Measurements from ENCODE around the gene ADGRV1. TPM values are rescaled to one million over a fixed set of nuclear protein-coding genes. Genes with fewer than 3 reads are reported as not detected.

The ADGRV1 gene
- total RNA-seq, 1 donor from 2014 or later, result not detected

DNA sequence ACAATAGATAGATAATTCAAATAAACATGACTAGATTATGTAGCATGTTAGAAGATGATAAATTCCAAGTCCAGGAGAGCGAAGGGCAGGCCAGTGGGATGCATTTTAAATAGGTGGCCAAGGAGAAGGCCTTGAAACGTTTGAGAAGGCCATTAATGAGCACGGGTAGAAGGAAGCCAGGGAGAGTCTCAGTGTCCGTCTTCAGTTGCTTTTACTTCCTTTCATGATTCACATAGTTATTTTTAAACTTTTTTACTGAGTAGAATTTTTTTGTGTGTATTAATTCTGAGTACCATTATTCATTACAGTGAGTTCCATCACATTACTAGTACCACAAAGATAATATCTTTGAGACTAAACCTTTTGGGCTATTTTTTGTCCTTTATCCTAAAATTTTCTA lies 565.3 kb downstream of the ADGRV1 start:
- Histone ChIP-seq H3K27me3 (ENCODE audit: low read depth) (no peaks in the 10 kb centered on the region), H3K27ac (replicated peaks) (peak overlapping the region; percentile 78), H3K9me3 (replicated peaks) (no peaks in the 10 kb centered on the region), H3K36me3 (no peaks in the 10 kb centered on the region), H3K4me3 (no peak overlapping the region), H3K4me1 (peaks cover 79% of the 10 kb centered on the region)
- no peak for DNase-seq
- TF ChIP-seq, protein P1, sequence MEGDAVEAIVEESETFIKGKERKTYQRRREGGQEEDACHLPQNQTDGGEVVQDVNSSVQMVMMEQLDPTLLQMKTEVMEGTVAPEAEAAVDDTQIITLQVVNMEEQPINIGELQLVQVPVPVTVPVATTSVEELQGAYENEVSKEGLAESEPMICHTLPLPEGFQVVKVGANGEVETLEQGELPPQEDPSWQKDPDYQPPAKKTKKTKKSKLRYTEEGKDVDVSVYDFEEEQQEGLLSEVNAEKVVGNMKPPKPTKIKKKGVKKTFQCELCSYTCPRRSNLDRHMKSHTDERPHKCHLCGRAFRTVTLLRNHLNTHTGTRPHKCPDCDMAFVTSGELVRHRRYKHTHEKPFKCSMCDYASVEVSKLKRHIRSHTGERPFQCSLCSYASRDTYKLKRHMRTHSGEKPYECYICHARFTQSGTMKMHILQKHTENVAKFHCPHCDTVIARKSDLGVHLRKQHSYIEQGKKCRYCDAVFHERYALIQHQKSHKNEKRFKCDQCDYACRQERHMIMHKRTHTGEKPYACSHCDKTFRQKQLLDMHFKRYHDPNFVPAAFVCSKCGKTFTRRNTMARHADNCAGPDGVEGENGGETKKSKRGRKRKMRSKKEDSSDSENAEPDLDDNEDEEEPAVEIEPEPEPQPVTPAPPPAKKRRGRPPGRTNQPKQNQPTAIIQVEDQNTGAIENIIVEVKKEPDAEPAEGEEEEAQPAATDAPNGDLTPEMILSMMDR (IDR thresholded peaks at IDR 0.05; ENCODE audit: borderline replicate concordance), result no peak
- intact Hi-C loops (cut with micrococcal nuclease), result no loop called here

DNA sequence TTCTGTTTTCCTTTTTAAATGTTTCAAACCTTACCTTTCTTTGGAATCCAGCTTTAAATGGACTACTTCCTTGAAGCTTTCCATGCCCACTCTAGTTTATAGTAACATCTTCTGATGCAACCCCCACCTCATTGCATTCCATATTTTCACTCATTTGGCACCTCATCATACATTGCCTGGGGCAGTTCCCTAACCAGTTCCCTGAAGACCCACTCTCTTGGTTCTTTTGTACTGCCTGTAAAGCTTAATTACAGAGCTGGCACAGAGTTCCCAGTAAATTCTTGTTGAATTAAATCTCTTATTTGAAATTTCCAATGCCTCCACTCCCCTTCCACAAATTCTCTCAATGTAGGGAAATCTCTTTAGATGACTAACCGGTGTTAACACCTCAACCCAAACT lies 567.3 kb downstream of the ADGRV1 start:
- TF ChIP-seq, protein P1 (IDR thresholded peaks at IDR 0.05; ENCODE audit: borderline replicate concordance), result no peak
- H3K9me3 ChIP-seq (replicated peaks), result no peaks in the 10 kb centered on the region
- peak overlapping the region; percentile 78 for H3K27ac ChIP-seq (replicated peaks)
- no peaks in the 10 kb centered on the region for H3K36me3 ChIP-seq
- no peak overlapping the region for H3K4me3 ChIP-seq
- peaks cover 63% of the 10 kb centered on the region for H3K4me1 ChIP-seq
- DNase-seq, result no peak
- no peaks in the 10 kb centered on the region for H3K27me3 ChIP-seq (ENCODE audit: low read depth)
- intact Hi-C loops (cut with micrococcal nuclease), result no loop called here

DNA sequence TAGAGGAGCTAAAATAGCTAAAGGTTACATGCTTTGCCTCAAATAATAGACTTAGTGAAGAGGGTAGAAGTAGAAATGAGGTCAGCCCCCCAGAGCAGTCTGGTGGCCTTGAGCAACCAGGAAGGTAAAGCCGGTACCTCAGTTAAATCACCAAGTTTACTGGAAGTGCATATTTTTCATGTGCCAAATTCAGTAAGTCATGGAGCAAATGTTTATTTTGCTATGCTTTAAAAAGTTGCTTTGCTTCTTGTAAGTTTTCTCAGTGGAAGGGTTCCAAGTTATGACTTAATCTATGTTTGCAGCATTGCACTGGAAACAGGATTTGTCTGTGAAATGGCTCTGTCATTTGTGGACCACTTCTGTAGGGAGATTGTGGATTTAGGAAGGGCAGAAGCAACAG lies 567.9 kb downstream of the ADGRV1 start:
- TF ChIP-seq, protein P1 (IDR thresholded peaks at IDR 0.05; ENCODE audit: borderline replicate concordance), result no peak
- no peak overlapping the region for H3K4me3 ChIP-seq
- H3K27ac ChIP-seq (replicated peaks), result peak overlapping the region; percentile 78
- peaks cover 57% of the 10 kb centered on the region for H3K4me1 ChIP-seq
- DNase-seq, result no peak
- H3K9me3 ChIP-seq (replicated peaks), result no peaks in the 10 kb centered on the region
- no peaks in the 10 kb centered on the region for H3K27me3 ChIP-seq (ENCODE audit: low read depth)
- intact Hi-C loops (cut with micrococcal nuclease), result no loop called here
- H3K36me3 ChIP-seq, result no peaks in the 10 kb centered on the region

DNA sequence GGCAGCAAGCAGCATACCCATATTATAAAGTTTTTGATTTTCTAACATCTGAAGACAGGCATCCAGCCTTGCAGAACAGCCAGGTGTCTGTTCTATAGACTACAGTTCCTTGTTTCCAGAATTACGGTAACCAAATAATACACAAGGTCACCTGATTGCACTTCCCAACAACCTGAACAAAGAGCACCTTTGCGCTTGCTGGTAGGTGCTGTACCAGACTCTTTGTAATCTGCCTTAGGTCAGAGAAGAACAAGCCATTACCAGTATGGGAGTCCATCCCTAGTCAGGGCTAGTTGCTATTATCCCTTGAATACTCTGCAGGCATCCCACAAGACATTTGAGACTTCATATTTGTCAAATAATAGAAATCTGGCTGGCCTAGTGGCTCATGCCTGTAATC lies 568.3 kb downstream of the ADGRV1 start:
- intact Hi-C loops (cut with micrococcal nuclease), result no loop called here

DNA sequence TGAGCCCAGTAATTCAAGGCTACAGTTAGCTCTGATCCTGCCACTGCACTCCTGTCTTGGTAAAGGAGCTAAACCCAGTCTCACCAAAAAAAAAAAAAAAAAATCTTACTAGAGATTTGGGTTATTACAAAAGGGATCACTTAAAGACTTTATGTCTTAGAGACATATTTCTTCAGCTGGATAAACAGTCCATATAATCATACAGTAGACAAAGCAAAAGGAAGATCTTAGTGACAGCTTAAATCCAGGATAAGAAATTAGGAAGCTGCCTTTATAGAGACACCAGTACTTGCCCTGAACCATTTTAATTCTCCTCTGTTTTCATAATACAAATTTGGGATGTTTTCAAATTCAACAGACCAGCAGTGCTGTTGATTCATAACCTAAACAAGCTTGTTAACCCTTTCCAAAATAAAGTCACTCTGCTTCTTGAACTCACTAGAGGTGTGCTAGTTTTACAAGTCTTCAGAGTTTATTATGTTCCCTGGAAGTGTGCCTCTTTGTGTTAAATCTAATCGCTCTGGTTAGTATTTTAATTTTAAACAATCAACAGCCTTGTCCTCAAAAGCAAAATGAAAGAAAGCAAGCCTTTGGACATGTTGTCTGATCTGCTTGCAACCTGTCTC lies 569.0 kb downstream of the ADGRV1 start:
- H3K4me3 ChIP-seq, result no peak overlapping the region
- H3K9me3 ChIP-seq (replicated peaks), result no peaks in the 10 kb centered on the region
- no peaks in the 10 kb centered on the region for H3K36me3 ChIP-seq
- TF ChIP-seq, protein P1 (IDR thresholded peaks at IDR 0.05; ENCODE audit: borderline replicate concordance), result no peak
- H3K27me3 ChIP-seq (ENCODE audit: low read depth), result no peaks in the 10 kb centered on the region
- H3K27ac ChIP-seq (replicated peaks), result peak overlapping the region; percentile 78
- peaks cover 46% of the 10 kb centered on the region for H3K4me1 ChIP-seq
- no peak for DNase-seq
- intact Hi-C loops (cut with micrococcal nuclease), result no loop called here

More for the DNA sequence above, 568.3 kb downstream of the ADGRV1 start:
- Histone ChIP-seq H3K4me3 (no peak overlapping the region), H3K27me3 (ENCODE audit: low read depth) (no peaks in the 10 kb centered on the region), H3K4me1 (peaks cover 53% of the 10 kb centered on the region), H3K9me3 (replicated peaks) (no peaks in the 10 kb centered on the region), H3K27ac (replicated peaks) (peak overlapping the region; percentile 78), H3K36me3 (no peaks in the 10 kb centered on the region)
- no peak for DNase-seq
- TF ChIP-seq, protein P1 (IDR thresholded peaks at IDR 0.05; ENCODE audit: borderline replicate concordance), result no peak

Measured in left ventricle myocardium inferior (tissue), 1 donor.